Upper lobe of left lung (tissue), 4 donors: ENCODE results near the gene SACS.

Experiments
- POLR2A ChIP-seq, 4 donors: fragments of 450-650 bp; IDR thresholded peaks; one replicate each; pipeline ENCODE4 v1.5.1; 2016 to 2017; ENCODE audit warnings: antibody characterized with exemption in 4 of 4, mild to moderate bottlenecking in 2 of 4
- TF ChIP-seq, protein P1 (sequence below), 6 experiments: fragments of 450-650 bp in 4 of 6; fragments of 200-600 bp in 2 of 6; sonication (generic) in 2 of 6; IDR thresholded peaks; one replicate each; pipeline ENCODE4 v1.5.1; 2016 to 2019; ENCODE audit warnings: antibody characterized with exemption in 6 of 6

DNA sequence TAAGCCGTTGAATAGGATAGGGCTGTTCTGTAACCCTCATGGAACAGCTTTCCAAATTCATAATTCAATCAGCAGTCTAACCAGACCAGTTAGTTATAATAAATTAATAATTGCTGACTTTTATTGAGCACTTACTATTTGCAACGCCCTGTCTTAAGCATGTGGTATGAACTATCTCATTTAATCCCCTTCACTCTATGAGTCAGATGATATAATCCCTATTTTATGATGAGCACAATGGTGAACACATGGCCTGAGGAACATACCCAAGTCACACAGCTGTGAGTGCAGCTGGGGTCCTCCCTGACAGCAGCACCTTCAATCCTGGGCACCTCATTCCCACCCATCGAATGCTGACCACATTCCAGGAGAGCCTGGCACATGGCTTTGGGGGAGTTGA, 28.0 kb upstream of the SACS start:
- TF ChIP-seq, protein P1, sequence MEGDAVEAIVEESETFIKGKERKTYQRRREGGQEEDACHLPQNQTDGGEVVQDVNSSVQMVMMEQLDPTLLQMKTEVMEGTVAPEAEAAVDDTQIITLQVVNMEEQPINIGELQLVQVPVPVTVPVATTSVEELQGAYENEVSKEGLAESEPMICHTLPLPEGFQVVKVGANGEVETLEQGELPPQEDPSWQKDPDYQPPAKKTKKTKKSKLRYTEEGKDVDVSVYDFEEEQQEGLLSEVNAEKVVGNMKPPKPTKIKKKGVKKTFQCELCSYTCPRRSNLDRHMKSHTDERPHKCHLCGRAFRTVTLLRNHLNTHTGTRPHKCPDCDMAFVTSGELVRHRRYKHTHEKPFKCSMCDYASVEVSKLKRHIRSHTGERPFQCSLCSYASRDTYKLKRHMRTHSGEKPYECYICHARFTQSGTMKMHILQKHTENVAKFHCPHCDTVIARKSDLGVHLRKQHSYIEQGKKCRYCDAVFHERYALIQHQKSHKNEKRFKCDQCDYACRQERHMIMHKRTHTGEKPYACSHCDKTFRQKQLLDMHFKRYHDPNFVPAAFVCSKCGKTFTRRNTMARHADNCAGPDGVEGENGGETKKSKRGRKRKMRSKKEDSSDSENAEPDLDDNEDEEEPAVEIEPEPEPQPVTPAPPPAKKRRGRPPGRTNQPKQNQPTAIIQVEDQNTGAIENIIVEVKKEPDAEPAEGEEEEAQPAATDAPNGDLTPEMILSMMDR (IDR thresholded peaks at IDR 0.05): no peak
- no peak for TF ChIP-seq POLR2A (IDR thresholded peaks at IDR 0.05)
